ENCODE measurements around the gene CLEC20A. TPM values are rescaled to one million over a fixed set of nuclear protein-coding genes. Genes with fewer than 3 reads are reported as not detected.

The CLEC20A gene
- total and polyA plus RNA-seq, 9 of the 15 experiments (the other 6 are each of a cell fraction or from before 2014, with no cell fraction given): not detected

DNA sequence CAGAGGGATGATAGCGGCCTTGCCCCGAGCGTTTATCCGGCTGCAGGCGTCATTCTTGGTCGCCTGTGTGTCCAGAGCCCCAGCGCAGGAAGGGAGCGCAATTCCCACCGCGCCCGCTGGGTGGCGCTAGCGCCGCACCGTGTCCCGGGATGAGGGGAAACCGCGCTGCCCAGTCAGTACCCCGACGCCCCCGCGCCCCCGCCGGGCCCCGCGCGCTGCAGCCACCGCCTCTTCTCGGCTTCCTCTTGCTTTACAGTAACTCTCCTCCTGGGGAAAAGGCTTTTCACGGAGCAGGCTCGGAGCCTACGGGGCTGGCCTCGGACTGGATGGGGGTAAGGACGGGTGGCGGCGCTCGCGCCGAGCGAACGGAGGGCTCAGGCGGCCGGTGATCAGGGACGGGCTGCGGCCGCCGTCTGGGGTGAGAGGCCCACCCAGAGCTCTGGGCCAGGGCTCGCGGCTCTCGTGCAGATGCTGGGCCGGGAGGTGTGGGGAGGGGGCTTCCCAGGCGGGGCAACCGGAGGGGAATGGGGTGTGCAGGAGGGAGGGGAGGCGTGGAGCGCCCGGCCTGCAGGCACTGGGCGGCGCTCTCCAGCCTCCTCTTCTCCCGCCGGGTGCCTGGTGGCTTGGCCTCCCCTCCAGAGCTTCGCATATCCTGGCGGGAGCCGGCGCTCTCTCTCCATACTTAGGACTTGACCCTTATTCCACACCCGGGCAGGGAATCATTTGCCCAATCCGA is 46.0 kb upstream of the CLEC20A start (continued):
- TF ChIP-seq, protein P1, sequence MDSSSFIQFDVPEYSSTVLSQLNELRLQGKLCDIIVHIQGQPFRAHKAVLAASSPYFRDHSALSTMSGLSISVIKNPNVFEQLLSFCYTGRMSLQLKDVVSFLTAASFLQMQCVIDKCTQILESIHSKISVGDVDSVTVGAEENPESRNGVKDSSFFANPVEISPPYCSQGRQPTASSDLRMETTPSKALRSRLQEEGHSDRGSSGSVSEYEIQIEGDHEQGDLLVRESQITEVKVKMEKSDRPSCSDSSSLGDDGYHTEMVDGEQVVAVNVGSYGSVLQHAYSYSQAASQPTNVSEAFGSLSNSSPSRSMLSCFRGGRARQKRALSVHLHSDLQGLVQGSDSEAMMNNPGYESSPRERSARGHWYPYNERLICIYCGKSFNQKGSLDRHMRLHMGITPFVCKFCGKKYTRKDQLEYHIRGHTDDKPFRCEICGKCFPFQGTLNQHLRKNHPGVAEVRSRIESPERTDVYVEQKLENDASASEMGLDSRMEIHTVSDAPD (CRISPR knock-in tag; IDR thresholded peaks at IDR 0.05): no peak
- no peak for TF ChIP-seq SETDB1 (IDR thresholded peaks at IDR 0.05; ENCODE audit: low read length)
- no peak for TF ChIP-seq SRSF1 (IDR thresholded peaks at IDR 0.05; ENCODE audit: low read depth, low read length)
- TF ChIP-seq, protein P2, sequence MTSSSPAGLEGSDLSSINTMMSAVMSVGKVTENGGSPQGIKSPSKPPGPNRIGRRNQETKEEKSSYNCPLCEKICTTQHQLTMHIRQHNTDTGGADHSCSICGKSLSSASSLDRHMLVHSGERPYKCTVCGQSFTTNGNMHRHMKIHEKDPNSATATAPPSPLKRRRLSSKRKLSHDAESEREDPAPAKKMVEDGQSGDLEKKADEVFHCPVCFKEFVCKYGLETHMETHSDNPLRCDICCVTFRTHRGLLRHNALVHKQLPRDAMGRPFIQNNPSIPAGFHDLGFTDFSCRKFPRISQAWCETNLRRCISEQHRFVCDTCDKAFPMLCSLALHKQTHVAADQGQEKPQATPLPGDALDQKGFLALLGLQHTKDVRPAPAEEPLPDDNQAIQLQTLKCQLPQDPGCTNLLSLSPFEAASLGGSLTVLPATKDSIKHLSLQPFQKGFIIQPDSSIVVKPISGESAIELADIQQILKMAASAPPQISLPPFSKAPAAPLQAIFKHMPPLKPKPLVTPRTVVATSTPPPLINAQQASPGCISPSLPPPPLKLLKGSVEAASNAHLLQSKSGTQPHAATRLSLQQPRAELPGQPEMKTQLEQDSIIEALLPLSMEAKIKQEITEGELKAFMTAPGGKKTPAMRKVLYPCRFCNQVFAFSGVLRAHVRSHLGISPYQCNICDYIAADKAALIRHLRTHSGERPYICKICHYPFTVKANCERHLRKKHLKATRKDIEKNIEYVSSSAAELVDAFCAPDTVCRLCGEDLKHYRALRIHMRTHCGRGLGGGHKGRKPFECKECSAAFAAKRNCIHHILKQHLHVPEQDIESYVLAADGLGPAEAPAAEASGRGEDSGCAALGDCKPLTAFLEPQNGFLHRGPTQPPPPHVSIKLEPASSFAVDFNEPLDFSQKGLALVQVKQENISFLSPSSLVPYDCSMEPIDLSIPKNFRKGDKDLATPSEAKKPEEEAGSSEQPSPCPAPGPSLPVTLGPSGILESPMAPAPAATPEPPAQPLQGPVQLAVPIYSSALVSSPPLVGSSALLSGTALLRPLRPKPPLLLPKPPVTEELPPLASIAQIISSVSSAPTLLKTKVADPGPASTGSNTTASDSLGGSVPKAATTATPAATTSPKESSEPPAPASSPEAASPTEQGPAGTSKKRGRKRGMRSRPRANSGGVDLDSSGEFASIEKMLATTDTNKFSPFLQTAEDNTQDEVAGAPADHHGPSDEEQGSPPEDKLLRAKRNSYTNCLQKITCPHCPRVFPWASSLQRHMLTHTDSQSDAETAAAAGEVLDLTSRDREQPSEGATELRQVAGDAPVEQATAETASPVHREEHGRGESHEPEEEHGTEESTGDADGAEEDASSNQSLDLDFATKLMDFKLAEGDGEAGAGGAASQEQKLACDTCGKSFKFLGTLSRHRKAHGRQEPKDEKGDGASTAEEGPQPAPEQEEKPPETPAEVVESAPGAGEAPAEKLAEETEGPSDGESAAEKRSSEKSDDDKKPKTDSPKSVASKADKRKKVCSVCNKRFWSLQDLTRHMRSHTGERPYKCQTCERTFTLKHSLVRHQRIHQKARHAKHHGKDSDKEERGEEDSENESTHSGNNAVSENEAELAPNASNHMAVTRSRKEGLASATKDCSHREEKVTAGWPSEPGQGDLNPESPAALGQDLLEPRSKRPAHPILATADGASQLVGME (CRISPR knock-in tag; IDR thresholded peaks at IDR 0.05): no peak
- no peak for TF ChIP-seq ZNF436 (CRISPR knock-in tag; IDR thresholded peaks at IDR 0.05)
- TF ChIP-seq, protein P3, sequence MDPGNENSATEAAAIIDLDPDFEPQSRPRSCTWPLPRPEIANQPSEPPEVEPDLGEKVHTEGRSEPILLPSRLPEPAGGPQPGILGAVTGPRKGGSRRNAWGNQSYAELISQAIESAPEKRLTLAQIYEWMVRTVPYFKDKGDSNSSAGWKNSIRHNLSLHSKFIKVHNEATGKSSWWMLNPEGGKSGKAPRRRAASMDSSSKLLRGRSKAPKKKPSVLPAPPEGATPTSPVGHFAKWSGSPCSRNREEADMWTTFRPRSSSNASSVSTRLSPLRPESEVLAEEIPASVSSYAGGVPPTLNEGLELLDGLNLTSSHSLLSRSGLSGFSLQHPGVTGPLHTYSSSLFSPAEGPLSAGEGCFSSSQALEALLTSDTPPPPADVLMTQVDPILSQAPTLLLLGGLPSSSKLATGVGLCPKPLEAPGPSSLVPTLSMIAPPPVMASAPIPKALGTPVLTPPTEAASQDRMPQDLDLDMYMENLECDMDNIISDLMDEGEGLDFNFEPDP (CRISPR knock-in tag; IDR thresholded peaks at IDR 0.05): no peak
- TF ChIP-seq, protein P4, sequence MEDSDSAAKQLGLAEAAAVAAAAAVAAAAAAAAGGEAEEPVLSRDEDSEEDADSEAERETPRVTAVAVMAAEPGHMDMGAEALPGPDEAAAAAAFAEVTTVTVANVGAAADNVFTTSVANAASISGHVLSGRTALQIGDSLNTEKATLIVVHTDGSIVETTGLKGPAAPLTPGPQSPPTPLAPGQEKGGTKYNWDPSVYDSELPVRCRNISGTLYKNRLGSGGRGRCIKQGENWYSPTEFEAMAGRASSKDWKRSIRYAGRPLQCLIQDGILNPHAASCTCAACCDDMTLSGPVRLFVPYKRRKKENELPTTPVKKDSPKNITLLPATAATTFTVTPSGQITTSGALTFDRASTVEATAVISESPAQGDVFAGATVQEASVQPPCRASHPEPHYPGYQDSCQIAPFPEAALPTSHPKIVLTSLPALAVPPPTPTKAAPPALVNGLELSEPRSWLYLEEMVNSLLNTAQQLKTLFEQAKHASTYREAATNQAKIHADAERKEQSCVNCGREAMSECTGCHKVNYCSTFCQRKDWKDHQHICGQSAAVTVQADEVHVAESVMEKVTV (CRISPR knock-in tag; IDR thresholded peaks at IDR 0.05): peak; percentile 62
- TF ChIP-seq, protein P5, sequence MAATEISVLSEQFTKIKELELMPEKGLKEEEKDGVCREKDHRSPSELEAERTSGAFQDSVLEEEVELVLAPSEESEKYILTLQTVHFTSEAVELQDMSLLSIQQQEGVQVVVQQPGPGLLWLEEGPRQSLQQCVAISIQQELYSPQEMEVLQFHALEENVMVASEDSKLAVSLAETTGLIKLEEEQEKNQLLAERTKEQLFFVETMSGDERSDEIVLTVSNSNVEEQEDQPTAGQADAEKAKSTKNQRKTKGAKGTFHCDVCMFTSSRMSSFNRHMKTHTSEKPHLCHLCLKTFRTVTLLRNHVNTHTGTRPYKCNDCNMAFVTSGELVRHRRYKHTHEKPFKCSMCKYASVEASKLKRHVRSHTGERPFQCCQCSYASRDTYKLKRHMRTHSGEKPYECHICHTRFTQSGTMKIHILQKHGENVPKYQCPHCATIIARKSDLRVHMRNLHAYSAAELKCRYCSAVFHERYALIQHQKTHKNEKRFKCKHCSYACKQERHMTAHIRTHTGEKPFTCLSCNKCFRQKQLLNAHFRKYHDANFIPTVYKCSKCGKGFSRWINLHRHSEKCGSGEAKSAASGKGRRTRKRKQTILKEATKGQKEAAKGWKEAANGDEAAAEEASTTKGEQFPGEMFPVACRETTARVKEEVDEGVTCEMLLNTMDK (IDR thresholded peaks at IDR 0.05; ENCODE audit: borderline replicate concordance, insufficient read depth, low read depth, low read length, poor library complexity, severe bottlenecking): peak; percentile 78
- no peak for TF ChIP-seq EP400 (IDR thresholded peaks at IDR 0.05)
- peak; percentile 20; the same call in 1 of the 2 replicates for TF ChIP-seq POLR2G (IDR thresholded peaks at IDR 0.05; ENCODE audit: low read depth, low read length)
- no peak for TF ChIP-seq TAF1 (IDR thresholded peaks at IDR 0.05; ENCODE audit: control insufficient read depth, extremely low read depth, insufficient read depth, low read length, severe bottlenecking)
- TF ChIP-seq HDAC3 (IDR thresholded peaks at IDR 0.05; ENCODE audit: borderline replicate concordance, partially characterized antibody): no peak

Measured in K562 (cell line).